GM23338 (cell line): Measurements from ENCODE around the gene MPRIP. TPM values are rescaled to one million over a fixed set of nuclear protein-coding genes. Genes with fewer than 3 reads are reported as not detected.

Experiments used
- ATAC-seq: fragments of 200-7000 bp; cut with Tn5 transposase; 3 replicates; pipeline ENCODE4 v1.9.1; 2020
- DNase-seq: peaks from one replicate; pipeline ENCODE4 v3.0.0-alpha.2; 2015; ENCODE audit warnings: low spot score
- H2AFZ ChIP-seq: fragments of 200-600 bp; sonication (generic); 2 replicates; pipeline ENCODE4 v1.8.0; 2016; ENCODE audit warnings: antibody characterized with exemption, mild to moderate bottlenecking, moderate library complexity
- H3F3A ChIP-seq: fragments of 200-600 bp; sonication (generic); replicated peaks from 2 replicates; pipeline ENCODE4 v1.8.0; 2017; ENCODE audit warnings: antibody characterized with exemption, mixed run types, low read depth
- H3K27ac ChIP-seq: fragments of 200-600 bp; sonication (generic); 2 replicates; pipeline ENCODE4 v1.6.1; 2016; ENCODE audit warnings: low read depth
- H3K27me3 ChIP-seq: fragments of 200-600 bp; sonication (generic); 2 replicates; pipeline ENCODE4 v1.8.0; 2016; ENCODE audit warnings: mild to moderate bottlenecking, mixed run types, moderate library complexity; ENCODE audit not compliant: insufficient read depth
- H3K36me3 ChIP-seq: fragments of 200-600 bp; sonication (generic); 2 replicates; pipeline ENCODE4 v1.8.0; 2016; ENCODE audit warnings: mild to moderate bottlenecking; ENCODE audit not compliant: insufficient read depth
- H3K4me1 ChIP-seq: fragments of 200-600 bp; sonication (generic); 2 replicates; pipeline ENCODE4 v1.8.0; 2016; ENCODE audit warnings: mild to moderate bottlenecking, moderate library complexity; ENCODE audit not compliant: insufficient read depth
- H3K4me2 ChIP-seq: fragments of 200-600 bp; sonication (generic); 2 replicates; pipeline ENCODE4 v1.7.1; 2017; ENCODE audit warnings: mixed run types
- H3K4me3 ChIP-seq: fragments of 200-600 bp; sonication (generic); 2 replicates; pipeline ENCODE4 v1.6.1; 2016; ENCODE audit warnings: mixed run types
- H3K79me2 ChIP-seq: fragments of 200-600 bp; sonication (generic); replicated peaks from 2 replicates; pipeline ENCODE4 v1.8.0; 2017; ENCODE audit warnings: mild to moderate bottlenecking; ENCODE audit not compliant: insufficient read depth
- H3K9me2 ChIP-seq: fragments of 200-600 bp; sonication (generic); 2 replicates; pipeline ENCODE4 v1.8.0; 2017; ENCODE audit not compliant: insufficient read depth
- H4K20me1 ChIP-seq: fragments of 200-600 bp; sonication (generic); replicated peaks from 2 replicates; pipeline ENCODE4 v1.8.0; 2017; ENCODE audit warnings: mild to moderate bottlenecking; ENCODE audit not compliant: insufficient read depth
- H3K27ac Mint-ChIP-seq: 2 replicates; pipeline ENCODE4 v1.8.0; 2020; ENCODE audit warnings: inconsistent platforms, mild to moderate bottlenecking, moderate library complexity, mixed read lengths
- H3K27me3 Mint-ChIP-seq: 3 replicates; pipeline ENCODE4 v1.8.0; 2022; ENCODE audit warnings: low read depth, mild to moderate bottlenecking, moderate library complexity, mixed read lengths, inconsistent platforms; ENCODE audit not compliant: insufficient read depth, poor library complexity
- H3K36me3 Mint-ChIP-seq: 3 replicates; pipeline ENCODE4 v1.8.0; 2021; ENCODE audit warnings: low read depth, mild to moderate bottlenecking, inconsistent platforms, moderate library complexity, mixed read lengths
- H3K4me1 Mint-ChIP-seq: 3 replicates; pipeline ENCODE4 v1.8.0; 2020; ENCODE audit warnings: mild to moderate bottlenecking, inconsistent platforms, mixed read lengths
- H3K4me3 Mint-ChIP-seq: 3 replicates; pipeline ENCODE4 v1.8.0; 2021; ENCODE audit warnings: moderate library complexity, mild to moderate bottlenecking, inconsistent platforms, mixed read lengths
- H3K9me3 Mint-ChIP-seq: 3 replicates; pipeline ENCODE4 v1.8.0; 2020; ENCODE audit warnings: moderate library complexity, mild to moderate bottlenecking, inconsistent platforms, mixed read lengths
- ETS1 ChIP-seq: IDR thresholded peaks from 2 replicates; pipeline ENCODE4 v1.6.1; 2016; ENCODE audit warnings: antibody characterized with exemption
- EZH2 ChIP-seq: fragments of 200-600 bp; sonication (generic); IDR thresholded peaks from one replicate; pipeline ENCODE4 v1.8.0; 2017; ENCODE audit warnings: antibody characterized with exemption, mild to moderate bottlenecking, low read depth; ENCODE audit not compliant: unreplicated experiment
- JUNB ChIP-seq: IDR thresholded peaks from one replicate; pipeline ENCODE4 v1.6.1; 2016; ENCODE audit warnings: antibody characterized with exemption; ENCODE audit not compliant: unreplicated experiment
- NANOG ChIP-seq: IDR thresholded peaks from 2 replicates; pipeline ENCODE4 v1.6.1; 2016; ENCODE audit warnings: antibody characterized with exemption, borderline replicate concordance
- POLR2AphosphoS5 ChIP-seq: IDR thresholded peaks from 2 replicates; pipeline ENCODE4 v1.6.1; 2016; ENCODE audit warnings: antibody characterized with exemption, low read depth
- STAT1 ChIP-seq: IDR thresholded peaks from one replicate; pipeline ENCODE4 v1.6.1; 2016; ENCODE audit warnings: antibody characterized with exemption; ENCODE audit not compliant: unreplicated experiment
- ZNF114 ChIP-seq: fragments of 250-450 bp; sonication (Bioruptor Pico); IDR thresholded peaks from 2 replicates; pipeline ENCODE4 v1.5.0; 2020; ENCODE audit warnings: mild to moderate bottlenecking, moderate library complexity
- polyA plus RNA-seq: library from polyadenylated mRNA; unstranded; fragments of >200 nt; fragmentation: Nextera tagmentation; extraction: Ambion mirVana; gene quantifications from 2 replicates; pipeline ENCODE4 v1.2.1, GENCODE V29; 2016
- total RNA-seq: library from RNA; depleted of rRNA; stranded (reverse); fragments of >200 nt; shearing (Covaris generic); gene quantifications from 2 replicates; pipeline ENCODE4 v1.2.3, GENCODE V29; 2014
- TF ChIP-seq, protein P1 (sequence below): IDR thresholded peaks from one replicate; pipeline ENCODE4 v1.6.1; 2018; ENCODE audit warnings: antibody characterized with exemption; ENCODE audit not compliant: unreplicated experiment
- TF ChIP-seq, protein P2 (sequence below), 2 experiments: fragments of 200-600 bp in 1 of 2; sonication (generic) in 1 of 2; conservative IDR thresholded peaks; 2 replicates each; pipeline versions ENCODE4 v1.5.1 to v1.6.1; 2016 to 2017; ENCODE audit warnings: antibody characterized with exemption in 2 of 2, low read depth in 2 of 2, mild to moderate bottlenecking in 2 of 2, moderate library complexity in 1 of 2

The MPRIP gene
- total and polyA plus RNA-seq, 2 experiments from 2014 or later, result 39.3 to 113 TPM

- peaks cover 12% of the 10 kb centered on the region; the same call in 1 of the 3 replicates for H3K4me1 Mint-ChIP-seq
- peaks cover 20% of the 10 kb centered on the region; the same call in 1 of the 2 replicates for H4K20me1 ChIP-seq
These were observed 73.4 kb downstream of the MPRIP start for GRCh38 chr17:17115620-17116019.

More at GRCh38 chr17:17115620-17116019, 73.4 kb downstream of the MPRIP start:
- H3K36me3 ChIP-seq, result no peaks in the 10 kb centered on the region
- H3K9me3 Mint-ChIP-seq, result no peaks in the 10 kb centered on the region
- no peaks in the 10 kb centered on the region for H3K27me3 ChIP-seq
- no peaks in the 10 kb centered on the region for H3K9me2 ChIP-seq
- no peaks in the 10 kb centered on the region for H3K27me3 Mint-ChIP-seq
- no peaks in the 10 kb centered on the region for H3F3A ChIP-seq
- no peaks in the 10 kb centered on the region for H3K4me1 ChIP-seq
- H3K79me2 ChIP-seq, result peaks cover 44% of the 10 kb centered on the region
- no peak overlapping the region for H3K4me3 ChIP-seq
- H3K27ac Mint-ChIP-seq, result no peak overlapping the region
- H2AFZ ChIP-seq, result no peak overlapping the region
- H3K27ac ChIP-seq, result no peak overlapping the region
- DNase-seq, result no peak
- no peak for ATAC-seq
- H3K4me3 Mint-ChIP-seq, result no peak overlapping the region
- TF ChIP-seq, protein P1, sequence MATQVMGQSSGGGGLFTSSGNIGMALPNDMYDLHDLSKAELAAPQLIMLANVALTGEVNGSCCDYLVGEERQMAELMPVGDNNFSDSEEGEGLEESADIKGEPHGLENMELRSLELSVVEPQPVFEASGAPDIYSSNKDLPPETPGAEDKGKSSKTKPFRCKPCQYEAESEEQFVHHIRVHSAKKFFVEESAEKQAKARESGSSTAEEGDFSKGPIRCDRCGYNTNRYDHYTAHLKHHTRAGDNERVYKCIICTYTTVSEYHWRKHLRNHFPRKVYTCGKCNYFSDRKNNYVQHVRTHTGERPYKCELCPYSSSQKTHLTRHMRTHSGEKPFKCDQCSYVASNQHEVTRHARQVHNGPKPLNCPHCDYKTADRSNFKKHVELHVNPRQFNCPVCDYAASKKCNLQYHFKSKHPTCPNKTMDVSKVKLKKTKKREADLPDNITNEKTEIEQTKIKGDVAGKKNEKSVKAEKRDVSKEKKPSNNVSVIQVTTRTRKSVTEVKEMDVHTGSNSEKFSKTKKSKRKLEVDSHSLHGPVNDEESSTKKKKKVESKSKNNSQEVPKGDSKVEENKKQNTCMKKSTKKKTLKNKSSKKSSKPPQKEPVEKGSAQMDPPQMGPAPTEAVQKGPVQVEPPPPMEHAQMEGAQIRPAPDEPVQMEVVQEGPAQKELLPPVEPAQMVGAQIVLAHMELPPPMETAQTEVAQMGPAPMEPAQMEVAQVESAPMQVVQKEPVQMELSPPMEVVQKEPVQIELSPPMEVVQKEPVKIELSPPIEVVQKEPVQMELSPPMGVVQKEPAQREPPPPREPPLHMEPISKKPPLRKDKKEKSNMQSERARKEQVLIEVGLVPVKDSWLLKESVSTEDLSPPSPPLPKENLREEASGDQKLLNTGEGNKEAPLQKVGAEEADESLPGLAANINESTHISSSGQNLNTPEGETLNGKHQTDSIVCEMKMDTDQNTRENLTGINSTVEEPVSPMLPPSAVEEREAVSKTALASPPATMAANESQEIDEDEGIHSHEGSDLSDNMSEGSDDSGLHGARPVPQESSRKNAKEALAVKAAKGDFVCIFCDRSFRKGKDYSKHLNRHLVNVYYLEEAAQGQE, result no peak
- no peak for TF ChIP-seq NANOG
- TF ChIP-seq ZNF114, result no peak
- TF ChIP-seq JUNB, result no peak
- TF ChIP-seq STAT1, result no peak
- TF ChIP-seq ETS1, result no peak
- TF ChIP-seq, protein P2, sequence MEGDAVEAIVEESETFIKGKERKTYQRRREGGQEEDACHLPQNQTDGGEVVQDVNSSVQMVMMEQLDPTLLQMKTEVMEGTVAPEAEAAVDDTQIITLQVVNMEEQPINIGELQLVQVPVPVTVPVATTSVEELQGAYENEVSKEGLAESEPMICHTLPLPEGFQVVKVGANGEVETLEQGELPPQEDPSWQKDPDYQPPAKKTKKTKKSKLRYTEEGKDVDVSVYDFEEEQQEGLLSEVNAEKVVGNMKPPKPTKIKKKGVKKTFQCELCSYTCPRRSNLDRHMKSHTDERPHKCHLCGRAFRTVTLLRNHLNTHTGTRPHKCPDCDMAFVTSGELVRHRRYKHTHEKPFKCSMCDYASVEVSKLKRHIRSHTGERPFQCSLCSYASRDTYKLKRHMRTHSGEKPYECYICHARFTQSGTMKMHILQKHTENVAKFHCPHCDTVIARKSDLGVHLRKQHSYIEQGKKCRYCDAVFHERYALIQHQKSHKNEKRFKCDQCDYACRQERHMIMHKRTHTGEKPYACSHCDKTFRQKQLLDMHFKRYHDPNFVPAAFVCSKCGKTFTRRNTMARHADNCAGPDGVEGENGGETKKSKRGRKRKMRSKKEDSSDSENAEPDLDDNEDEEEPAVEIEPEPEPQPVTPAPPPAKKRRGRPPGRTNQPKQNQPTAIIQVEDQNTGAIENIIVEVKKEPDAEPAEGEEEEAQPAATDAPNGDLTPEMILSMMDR (conservative IDR thresholded peaks at IDR 0.05; ENCODE audit: low read depth in 2 of 2), result no peak
- no peak for TF ChIP-seq EZH2
- TF ChIP-seq POLR2AphosphoS5, result no peak
- no peak overlapping the region for H3K4me2 ChIP-seq
- no peaks in the 10 kb centered on the region for H3K36me3 Mint-ChIP-seq
